Progenitor cell of endocrine pancreas (in vitro differentiated cells): Measurements from ENCODE around the gene DMPK. TPM values are rescaled to one million over a fixed set of nuclear protein-coding genes. Genes with fewer than 3 reads are reported as not detected.

Experiments
- DNase-seq: peaks from one replicate; pipeline ENCODE4 v3.0.0; 2021; ENCODE audit warnings: low spot score; ENCODE audit not compliant: unreplicated experiment
- H3K27ac Mint-ChIP-seq: 2 replicates; pipeline ENCODE4 v1.8.0; 2021; ENCODE audit warnings: mild to moderate bottlenecking, moderate library complexity, mixed read lengths
- H3K27me3 Mint-ChIP-seq: 2 replicates; pipeline ENCODE4 v1.8.0; 2021; ENCODE audit warnings: mixed read lengths
- H3K36me3 Mint-ChIP-seq: 2 replicates; pipeline ENCODE4 v1.8.0; 2022; ENCODE audit warnings: mixed read lengths; ENCODE audit not compliant: insufficient read depth
- H3K4me1 Mint-ChIP-seq: 2 replicates; pipeline ENCODE4 v1.8.0; 2021; ENCODE audit warnings: low read depth, mixed read lengths
- H3K4me3 Mint-ChIP-seq: 2 replicates; pipeline ENCODE4 v1.8.0; 2021; ENCODE audit warnings: low read depth, mild to moderate bottlenecking, moderate library complexity, mixed read lengths
- H3K9me3 Mint-ChIP-seq: 2 replicates; pipeline ENCODE4 v1.8.0; 2021; ENCODE audit warnings: low read depth, mixed read lengths
- long read RNA-seq: library from polyadenylated mRNA; unstranded; transcript quantifications from one replicate; pipeline ENCODE4 v2.0.0, GENCODE V29; 2020
- total RNA-seq: library from RNA; stranded (reverse); gene quantifications from 2 replicates; pipeline ENCODE4 v1.2.1, GENCODE V29; 2021
- TF ChIP-seq, protein P1 (sequence below): fragments of 200-600 bp; sonication (generic); IDR thresholded peaks from one replicate; pipeline ENCODE4 v1.5.0; 2021; ENCODE audit warnings: antibody characterized with exemption, mild to moderate bottlenecking; ENCODE audit not compliant: unreplicated experiment

Gene DMPK, protein sequence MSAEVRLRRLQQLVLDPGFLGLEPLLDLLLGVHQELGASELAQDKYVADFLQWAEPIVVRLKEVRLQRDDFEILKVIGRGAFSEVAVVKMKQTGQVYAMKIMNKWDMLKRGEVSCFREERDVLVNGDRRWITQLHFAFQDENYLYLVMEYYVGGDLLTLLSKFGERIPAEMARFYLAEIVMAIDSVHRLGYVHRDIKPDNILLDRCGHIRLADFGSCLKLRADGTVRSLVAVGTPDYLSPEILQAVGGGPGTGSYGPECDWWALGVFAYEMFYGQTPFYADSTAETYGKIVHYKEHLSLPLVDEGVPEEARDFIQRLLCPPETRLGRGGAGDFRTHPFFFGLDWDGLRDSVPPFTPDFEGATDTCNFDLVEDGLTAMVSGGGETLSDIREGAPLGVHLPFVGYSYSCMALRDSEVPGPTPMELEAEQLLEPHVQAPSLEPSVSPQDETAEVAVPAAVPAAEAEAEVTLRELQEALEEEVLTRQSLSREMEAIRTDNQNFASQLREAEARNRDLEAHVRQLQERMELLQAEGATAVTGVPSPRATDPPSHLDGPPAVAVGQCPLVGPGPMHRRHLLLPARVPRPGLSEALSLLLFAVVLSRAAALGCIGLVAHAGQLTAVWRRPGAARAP
- total RNA-seq, result 117 and 122 TPM in 2 replicates
- long read RNA-seq, partial matches to known transcripts, result 0 of 1 reads
- long read RNA-seq, other reads (novel, unspliced or antisense), result 0 of 1 reads

DNA sequence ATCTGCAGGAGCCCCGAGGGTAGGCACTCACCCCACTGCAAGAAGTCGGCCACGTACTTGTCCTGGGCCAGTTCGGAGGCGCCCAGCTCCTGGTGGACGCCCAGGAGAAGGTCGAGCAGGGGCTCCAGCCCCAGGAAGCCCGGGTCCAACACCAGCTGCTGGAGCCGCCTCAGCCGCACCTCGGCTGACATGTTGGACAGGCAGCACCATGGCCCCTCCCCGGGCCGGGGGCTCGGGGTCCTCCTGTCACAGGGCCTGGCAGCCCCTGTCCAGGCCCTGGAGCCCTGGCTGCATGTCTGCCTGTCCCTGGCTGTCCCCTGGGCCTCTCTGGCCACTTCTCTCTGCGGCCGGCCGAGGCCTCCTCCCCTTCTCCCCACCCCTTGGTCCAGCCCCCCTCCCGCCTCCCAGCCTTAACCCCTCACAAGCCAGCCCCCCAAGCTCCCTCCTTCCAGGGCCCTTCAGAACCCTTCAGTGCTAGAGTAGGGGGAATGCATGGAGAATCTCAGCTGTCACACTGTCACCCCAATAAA, at the start of gene DMPK:
DMPK (minus strand) TSS at position 329 of the 530 bp plus-strand sequence; CDS start at position 191, 138 bp downstream.
- no peak for DNase-seq
- H3K4me3 Mint-ChIP-seq, result no peak within 1 kb of the TSS
- TF ChIP-seq, protein P1, sequence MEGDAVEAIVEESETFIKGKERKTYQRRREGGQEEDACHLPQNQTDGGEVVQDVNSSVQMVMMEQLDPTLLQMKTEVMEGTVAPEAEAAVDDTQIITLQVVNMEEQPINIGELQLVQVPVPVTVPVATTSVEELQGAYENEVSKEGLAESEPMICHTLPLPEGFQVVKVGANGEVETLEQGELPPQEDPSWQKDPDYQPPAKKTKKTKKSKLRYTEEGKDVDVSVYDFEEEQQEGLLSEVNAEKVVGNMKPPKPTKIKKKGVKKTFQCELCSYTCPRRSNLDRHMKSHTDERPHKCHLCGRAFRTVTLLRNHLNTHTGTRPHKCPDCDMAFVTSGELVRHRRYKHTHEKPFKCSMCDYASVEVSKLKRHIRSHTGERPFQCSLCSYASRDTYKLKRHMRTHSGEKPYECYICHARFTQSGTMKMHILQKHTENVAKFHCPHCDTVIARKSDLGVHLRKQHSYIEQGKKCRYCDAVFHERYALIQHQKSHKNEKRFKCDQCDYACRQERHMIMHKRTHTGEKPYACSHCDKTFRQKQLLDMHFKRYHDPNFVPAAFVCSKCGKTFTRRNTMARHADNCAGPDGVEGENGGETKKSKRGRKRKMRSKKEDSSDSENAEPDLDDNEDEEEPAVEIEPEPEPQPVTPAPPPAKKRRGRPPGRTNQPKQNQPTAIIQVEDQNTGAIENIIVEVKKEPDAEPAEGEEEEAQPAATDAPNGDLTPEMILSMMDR, result no peak
- H3K27me3 Mint-ChIP-seq, result no peaks in the 10 kb centered on the region
- H3K27ac Mint-ChIP-seq, result no peak within 1 kb of the TSS
- no peaks in the 10 kb centered on the region for H3K9me3 Mint-ChIP-seq
- peaks cover 12% of the 10 kb centered on the region for H3K4me1 Mint-ChIP-seq
- H3K36me3 Mint-ChIP-seq, result peaks cover 14% of the 10 kb centered on the region

DNA sequence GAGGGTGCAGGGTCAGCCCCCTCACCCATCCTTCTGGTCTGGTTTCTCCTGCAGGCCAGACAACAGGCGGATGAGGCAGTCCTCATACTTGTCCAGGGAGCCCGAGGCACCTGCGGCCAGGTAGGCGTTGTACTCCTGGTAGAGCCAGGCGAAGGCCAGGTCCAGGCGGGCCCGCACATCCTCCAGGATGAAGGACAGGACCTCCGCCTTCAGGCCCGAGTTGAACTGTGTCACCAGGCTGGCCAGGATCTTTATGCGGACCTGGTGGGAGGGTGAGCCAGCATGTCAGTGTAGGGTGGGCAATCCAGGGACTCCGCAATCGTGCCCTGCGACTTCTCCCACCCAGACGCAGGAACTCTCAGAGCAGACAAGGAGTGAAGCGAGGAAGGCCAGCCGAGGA, 46.7 kb upstream of the DMPK start:
- no peak for DNase-seq
- H3K4me1 Mint-ChIP-seq, result no peaks in the 10 kb centered on the region
- H3K27me3 Mint-ChIP-seq, result no peaks in the 10 kb centered on the region
- peaks cover 29% of the 10 kb centered on the region for H3K36me3 Mint-ChIP-seq
- TF ChIP-seq, protein P1, result no peak
- H3K27ac Mint-ChIP-seq, result no peak overlapping the region
- H3K9me3 Mint-ChIP-seq, result no peaks in the 10 kb centered on the region
- H3K4me3 Mint-ChIP-seq, result no peak overlapping the region

DNA sequence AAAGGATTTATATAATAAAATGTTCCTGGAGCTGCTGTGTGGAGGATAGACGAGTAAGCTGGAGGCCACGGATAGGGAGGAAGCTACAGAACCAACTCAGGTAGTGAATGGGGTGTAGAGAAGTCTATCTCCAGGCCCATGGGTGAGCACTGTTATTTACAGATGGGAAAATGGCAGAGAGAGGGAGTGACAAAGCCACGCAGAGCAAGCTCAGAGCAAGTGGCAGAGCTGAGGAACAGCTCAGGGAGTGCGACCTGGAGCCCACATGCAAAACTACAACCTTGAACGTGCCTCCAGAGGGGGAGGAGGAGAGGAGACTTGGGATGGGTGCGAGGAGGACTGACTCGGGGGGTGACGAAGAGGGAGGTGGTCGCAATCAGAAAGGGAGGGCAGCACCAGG, 46.2 kb upstream of the DMPK start:
- H3K9me3 Mint-ChIP-seq, result no peaks in the 10 kb centered on the region
- H3K27me3 Mint-ChIP-seq, result no peaks in the 10 kb centered on the region
- peak overlapping the region; percentile 60 for H3K27ac Mint-ChIP-seq
- no peak for DNase-seq
- H3K36me3 Mint-ChIP-seq, result peaks cover 29% of the 10 kb centered on the region
- H3K4me1 Mint-ChIP-seq, result no peaks in the 10 kb centered on the region
- TF ChIP-seq, protein P1, result no peak
- H3K4me3 Mint-ChIP-seq, result no peak overlapping the region

DNA sequence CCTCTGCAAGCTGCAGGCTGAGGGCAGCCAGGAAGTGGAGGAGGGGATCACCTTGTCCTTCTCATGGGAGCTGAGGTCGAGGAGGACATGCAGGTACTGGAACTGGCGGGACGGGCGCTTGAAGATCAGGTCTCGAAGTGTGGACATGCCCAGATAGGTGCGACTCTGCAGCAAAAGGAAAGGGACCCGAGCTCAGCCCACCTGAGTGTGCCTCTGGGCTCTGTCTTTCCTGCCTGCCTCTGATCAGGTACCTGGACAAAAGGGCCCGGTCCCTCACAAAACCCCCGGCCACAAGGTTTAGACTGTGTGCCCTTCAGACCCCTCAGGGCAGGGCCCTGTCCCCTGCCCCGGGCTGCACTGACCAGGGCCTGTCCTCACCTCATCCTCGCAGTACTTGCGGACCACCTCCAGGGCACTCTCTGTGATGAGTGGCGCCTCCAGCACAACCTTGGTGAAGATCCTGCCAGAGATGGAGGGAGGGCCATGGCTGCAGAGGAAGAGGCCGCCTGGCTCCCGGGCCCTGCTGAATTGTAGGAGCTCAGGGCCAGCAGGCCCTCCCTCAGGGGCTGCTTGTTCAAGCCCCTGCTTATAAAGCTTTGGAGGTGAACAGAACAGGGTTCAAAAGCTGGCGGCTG, 45.3 kb upstream of the DMPK start:
- Mint-ChIP-seq H3K27ac (no peak overlapping the region), H3K36me3 (peaks cover 29% of the 10 kb centered on the region), H3K4me3 (no peak overlapping the region), H3K4me1 (no peaks in the 10 kb centered on the region), H3K27me3 (no peaks in the 10 kb centered on the region), H3K9me3 (no peaks in the 10 kb centered on the region)
- no peak for DNase-seq
- TF ChIP-seq, protein P1, result no peak

DNA sequence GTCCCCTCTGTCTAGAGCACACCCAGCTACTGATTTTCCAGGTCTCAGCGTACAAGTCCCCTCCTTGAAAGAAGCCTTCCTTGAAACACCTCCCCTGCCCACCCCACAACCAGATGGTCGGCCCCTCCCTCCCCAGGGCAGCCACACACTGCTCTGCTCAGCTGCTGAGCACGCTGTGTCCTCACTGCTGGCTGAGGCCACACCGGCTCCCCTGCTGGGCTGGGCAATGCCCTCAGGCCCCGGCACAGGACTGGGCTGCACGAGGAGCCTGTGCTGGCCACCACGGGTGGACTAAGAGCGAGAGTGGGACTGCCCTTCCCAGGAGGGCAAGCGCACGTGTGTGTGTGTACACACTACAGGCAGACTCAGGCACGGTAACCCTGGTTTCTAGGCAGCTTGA, 44.6 kb upstream of the DMPK start:
- H3K36me3 Mint-ChIP-seq, result peaks cover 25% of the 10 kb centered on the region
- H3K27ac Mint-ChIP-seq, result no peak overlapping the region
- no peaks in the 10 kb centered on the region for H3K9me3 Mint-ChIP-seq
- no peaks in the 10 kb centered on the region for H3K4me1 Mint-ChIP-seq
- H3K4me3 Mint-ChIP-seq, result no peak overlapping the region
- no peak for DNase-seq
- H3K27me3 Mint-ChIP-seq, result no peaks in the 10 kb centered on the region
- TF ChIP-seq, protein P1, result no peak
